Measurements from ENCODE around the gene ABITRAM. TPM values are rescaled to one million over a fixed set of nuclear protein-coding genes. Genes with fewer than 3 reads are reported as not detected.
"Not testable (repeated sequence)": the region's sequence is repeated elsewhere in the genome, so short reads cannot be mapped to it uniquely, and the experiment has no call there.

ABITRAM gene
- polyA plus RNA-seq (2014; cell fraction: cytosol; rRNA removed) = 11.1 and 11.4 TPM in 2 replicates
- 13.2 and 15.8 TPM in 2 replicates for polyA plus RNA-seq (2014; cell fraction: nucleus; rRNA removed)

GRCh38 chr9:108934323-108934893 is at the start of gene ABITRAM:
Gene ABITRAM (plus strand): TSS chr9:108934400. CDS start chr9:108934487, 87 bp downstream.
- DNase-seq (ENCODE audit: low spot score) = peak; percentile 83

GRCh38 chr9:108884701-108885100 is 49.5 kb upstream of the ABITRAM start:
- no peak for DNase-seq (ENCODE audit: low spot score)

GRCh38 chr9:108885643-108886348 is 48.4 kb upstream of the ABITRAM start:
- DNase-seq (ENCODE audit: low spot score) = no peak

GRCh38 chr9:108886594-108887271 is 47.5 kb upstream of the ABITRAM start:
- DNase-seq (ENCODE audit: low spot score) = not testable (repeated sequence)

- no peak for DNase-seq (ENCODE audit: low spot score)
Observed at GRCh38 chr9:108889649-108890067, 44.5 kb upstream of the ABITRAM start.

GRCh38 chr9:108894225-108894997 is 39.8 kb upstream of the ABITRAM start:
- DNase-seq (ENCODE audit: low spot score) = no peak

- no peak for DNase-seq (ENCODE audit: low spot score)
Observed at GRCh38 chr9:108897324-108898096, 36.7 kb upstream of the ABITRAM start.

- DNase-seq (ENCODE audit: low spot score) = not testable (repeated sequence)
Observed at GRCh38 chr9:108899023-108899695, 35.0 kb upstream of the ABITRAM start.

- no peak for DNase-seq (ENCODE audit: low spot score)
Observed at GRCh38 chr9:108900176-108900575, 34.0 kb upstream of the ABITRAM start.

- no peak for DNase-seq (ENCODE audit: low spot score)
Observed at GRCh38 chr9:108903420-108904103, 30.6 kb upstream of the ABITRAM start.

GRCh38 chr9:108904161-108904560 is 30.0 kb upstream of the ABITRAM start:
- DNase-seq (ENCODE audit: low spot score) = no peak

GRCh38 chr9:108905494-108905893 is 28.7 kb upstream of the ABITRAM start:
- no peak for DNase-seq (ENCODE audit: low spot score)

GRCh38 chr9:108910402-108910801 is 23.8 kb upstream of the ABITRAM start:
- no peak for DNase-seq (ENCODE audit: low spot score)

- DNase-seq (ENCODE audit: low spot score) = no peak
Observed at GRCh38 chr9:108910914-108911313, 23.3 kb upstream of the ABITRAM start.

- DNase-seq (ENCODE audit: low spot score) = no peak
Observed at GRCh38 chr9:108911820-108912219, 22.4 kb upstream of the ABITRAM start.

- no peak for DNase-seq (ENCODE audit: low spot score)
Observed at GRCh38 chr9:108913391-108913790, 20.8 kb upstream of the ABITRAM start.

- no peak for DNase-seq (ENCODE audit: low spot score)
Observed at GRCh38 chr9:108919517-108919916, 14.7 kb upstream of the ABITRAM start.

- DNase-seq (ENCODE audit: low spot score) = not testable (repeated sequence)
Observed at GRCh38 chr9:108920401-108920800, 13.8 kb upstream of the ABITRAM start.

- no peak for DNase-seq (ENCODE audit: low spot score)
Observed at GRCh38 chr9:108921200-108921599, 13.0 kb upstream of the ABITRAM start.

- DNase-seq (ENCODE audit: low spot score) = no peak
Observed at GRCh38 chr9:108924466-108924865, 9.7 kb upstream of the ABITRAM start.

Measured in SK-N-DZ (cell line).